ENCODE results near the gene CACNB2. TPM values are rescaled to one million over a fixed set of nuclear protein-coding genes. Genes with fewer than 3 reads are reported as not detected.
A peak's percentile ranks its signal among the peaks of the same experiment; 100 is the strongest.
"Not testable (repeated sequence)": the region's sequence is repeated elsewhere in the genome, so short reads cannot be mapped to it uniquely, and the experiment has no call there.

The CACNB2 gene
- total RNA-seq, 1 donor, result 2.1 TPM

GRCh38 chr10:18571780-18572179 is 431.6 kb downstream of the CACNB2 start:
- no peak for DNase-seq (ENCODE audit: low read depth)
- no peak for TF ChIP-seq CTCF (IDR thresholded peaks at IDR 0.05; ENCODE audit: insufficient read depth, low read length)
- H3K4me3 ChIP-seq (ENCODE audit: low read depth, low read length), result no peak overlapping the region

GRCh38 chr10:18572959-18573561 is 432.8 kb downstream of the CACNB2 start:
- no peak for DNase-seq (ENCODE audit: low read depth)
- TF ChIP-seq CTCF (IDR thresholded peaks at IDR 0.05; ENCODE audit: insufficient read depth, low read length), result no peak
- no peak overlapping the region for H3K4me3 ChIP-seq (ENCODE audit: low read depth, low read length)

GRCh38 chr10:18576586-18576985 is 436.4 kb downstream of the CACNB2 start:
- no peak overlapping the region for H3K4me3 ChIP-seq (ENCODE audit: low read depth, low read length)
- DNase-seq (ENCODE audit: low read depth), result no peak
- no peak for TF ChIP-seq CTCF (IDR thresholded peaks at IDR 0.05; ENCODE audit: insufficient read depth, low read length)

GRCh38 chr10:18577823-18578685 is 437.8 kb downstream of the CACNB2 start:
- no peak overlapping the region for H3K4me3 ChIP-seq (ENCODE audit: low read depth, low read length)
- TF ChIP-seq CTCF (IDR thresholded peaks at IDR 0.05; ENCODE audit: insufficient read depth, low read length), result no peak
- DNase-seq (ENCODE audit: low read depth), result no peak

GRCh38 chr10:18582803-18583202 is 442.6 kb downstream of the CACNB2 start:
- DNase-seq (ENCODE audit: low read depth), result peak; percentile 16
- no peak overlapping the region for H3K4me3 ChIP-seq (ENCODE audit: low read depth, low read length)
- TF ChIP-seq CTCF (IDR thresholded peaks at IDR 0.05; ENCODE audit: insufficient read depth, low read length), result no peak

- peak; percentile 22 for DNase-seq (ENCODE audit: low read depth)
- peak; percentile 22 for TF ChIP-seq CTCF (IDR thresholded peaks at IDR 0.05; ENCODE audit: insufficient read depth, low read length)
- no peak overlapping the region for H3K4me3 ChIP-seq (ENCODE audit: low read depth, low read length)
These were observed 443.5 kb downstream of the CACNB2 start for GRCh38 chr10:18583575-18584270.

- H3K4me3 ChIP-seq (ENCODE audit: low read depth, low read length); DNase-seq (ENCODE audit: low read depth): not testable (repeated sequence)
These were observed 446.4 kb downstream of the CACNB2 start for GRCh38 chr10:18586637-18587036.

- not testable (repeated sequence) for H3K4me3 ChIP-seq (ENCODE audit: low read depth, low read length); DNase-seq (ENCODE audit: low read depth)
These were observed 450.9 kb downstream of the CACNB2 start for GRCh38 chr10:18591141-18591540.

All from fibroblast of the aortic adventitia (primary cell).